Measurements from ENCODE around the gene PRUNE2. TPM values are rescaled to one million over a fixed set of nuclear protein-coding genes. Genes with fewer than 3 reads are reported as not detected.

PRUNE2 gene
- total RNA-seq, 1 donor from 2014 or later: 63.8 TPM

GRCh38 chr9:76932757-76933156, 26.8 kb upstream of the PRUNE2 start:
- Mint-ChIP-seq H3K4me1 (ENCODE audit: low read depth, unreplicated experiment) (no peaks in the 10 kb centered on the region), H3K27ac (ENCODE audit: unreplicated experiment) (no peak overlapping the region), H3K4me3 (ENCODE audit: unreplicated experiment) (no peak overlapping the region), H3K36me3 (ENCODE audit: unreplicated experiment) (no peaks in the 10 kb centered on the region), H3K9me3 (ENCODE audit: unreplicated experiment) (no peaks in the 10 kb centered on the region), H3K27me3 (ENCODE audit: unreplicated experiment) (no peaks in the 10 kb centered on the region)
- no peak for DNase-seq
- TF ChIP-seq CTCF (IDR thresholded peaks at IDR 0.05; ENCODE audit: partially characterized antibody, unreplicated experiment): no peak

- no peak for DNase-seq
- no peaks in the 10 kb centered on the region for H3K36me3 Mint-ChIP-seq (ENCODE audit: unreplicated experiment)
- no peak overlapping the region for H3K4me3 Mint-ChIP-seq (ENCODE audit: unreplicated experiment)
- no peak for TF ChIP-seq CTCF (IDR thresholded peaks at IDR 0.05; ENCODE audit: partially characterized antibody, unreplicated experiment)
- no peaks in the 10 kb centered on the region for H3K9me3 Mint-ChIP-seq (ENCODE audit: unreplicated experiment)
- H3K27ac Mint-ChIP-seq (ENCODE audit: unreplicated experiment): no peak overlapping the region
- H3K27me3 Mint-ChIP-seq (ENCODE audit: unreplicated experiment): no peaks in the 10 kb centered on the region
- H3K4me1 Mint-ChIP-seq (ENCODE audit: low read depth, unreplicated experiment): no peaks in the 10 kb centered on the region
Measured at GRCh38 chr9:76932265-76932664, 26.4 kb upstream of the PRUNE2 start.

GRCh38 chr9:76927540-76928240, 21.8 kb upstream of the PRUNE2 start:
- Mint-ChIP-seq H3K27me3 (ENCODE audit: unreplicated experiment) (no peaks in the 10 kb centered on the region), H3K36me3 (ENCODE audit: unreplicated experiment) (no peaks in the 10 kb centered on the region), H3K9me3 (ENCODE audit: unreplicated experiment) (no peaks in the 10 kb centered on the region), H3K4me3 (ENCODE audit: unreplicated experiment) (no peak overlapping the region), H3K27ac (ENCODE audit: unreplicated experiment) (no peak overlapping the region), H3K4me1 (ENCODE audit: low read depth, unreplicated experiment) (no peaks in the 10 kb centered on the region)
- no peak for TF ChIP-seq CTCF (IDR thresholded peaks at IDR 0.05; ENCODE audit: partially characterized antibody, unreplicated experiment)
- no peak for DNase-seq

GRCh38 chr9:76926846-76927245, 20.9 kb upstream of the PRUNE2 start:
- no peaks in the 10 kb centered on the region for H3K27me3 Mint-ChIP-seq (ENCODE audit: unreplicated experiment)
- no peaks in the 10 kb centered on the region for H3K4me1 Mint-ChIP-seq (ENCODE audit: low read depth, unreplicated experiment)
- no peak for DNase-seq
- no peak overlapping the region for H3K4me3 Mint-ChIP-seq (ENCODE audit: unreplicated experiment)
- no peak overlapping the region for H3K27ac Mint-ChIP-seq (ENCODE audit: unreplicated experiment)
- no peak for TF ChIP-seq CTCF (IDR thresholded peaks at IDR 0.05; ENCODE audit: partially characterized antibody, unreplicated experiment)
- H3K9me3 Mint-ChIP-seq (ENCODE audit: unreplicated experiment): no peaks in the 10 kb centered on the region
- H3K36me3 Mint-ChIP-seq (ENCODE audit: unreplicated experiment): no peaks in the 10 kb centered on the region

GRCh38 chr9:76926324-76926741, 20.4 kb upstream of the PRUNE2 start:
- Mint-ChIP-seq H3K4me1 (ENCODE audit: low read depth, unreplicated experiment) (no peaks in the 10 kb centered on the region), H3K9me3 (ENCODE audit: unreplicated experiment) (no peaks in the 10 kb centered on the region), H3K27ac (ENCODE audit: unreplicated experiment) (no peak overlapping the region), H3K27me3 (ENCODE audit: unreplicated experiment) (no peaks in the 10 kb centered on the region), H3K36me3 (ENCODE audit: unreplicated experiment) (no peaks in the 10 kb centered on the region), H3K4me3 (ENCODE audit: unreplicated experiment) (no peak overlapping the region)
- TF ChIP-seq CTCF (IDR thresholded peaks at IDR 0.05; ENCODE audit: partially characterized antibody, unreplicated experiment): no peak
- DNase-seq: no peak
